Fibroblast of peridontal ligament (primary cell): ENCODE results near the gene TMEM150C.

Experiments used
- DNase-seq: peaks from one replicate; pipeline ENCODE4 v3.0.0-alpha.2; 2010; ENCODE audit errors: extremely low read depth

Gene TMEM150C

DNA sequence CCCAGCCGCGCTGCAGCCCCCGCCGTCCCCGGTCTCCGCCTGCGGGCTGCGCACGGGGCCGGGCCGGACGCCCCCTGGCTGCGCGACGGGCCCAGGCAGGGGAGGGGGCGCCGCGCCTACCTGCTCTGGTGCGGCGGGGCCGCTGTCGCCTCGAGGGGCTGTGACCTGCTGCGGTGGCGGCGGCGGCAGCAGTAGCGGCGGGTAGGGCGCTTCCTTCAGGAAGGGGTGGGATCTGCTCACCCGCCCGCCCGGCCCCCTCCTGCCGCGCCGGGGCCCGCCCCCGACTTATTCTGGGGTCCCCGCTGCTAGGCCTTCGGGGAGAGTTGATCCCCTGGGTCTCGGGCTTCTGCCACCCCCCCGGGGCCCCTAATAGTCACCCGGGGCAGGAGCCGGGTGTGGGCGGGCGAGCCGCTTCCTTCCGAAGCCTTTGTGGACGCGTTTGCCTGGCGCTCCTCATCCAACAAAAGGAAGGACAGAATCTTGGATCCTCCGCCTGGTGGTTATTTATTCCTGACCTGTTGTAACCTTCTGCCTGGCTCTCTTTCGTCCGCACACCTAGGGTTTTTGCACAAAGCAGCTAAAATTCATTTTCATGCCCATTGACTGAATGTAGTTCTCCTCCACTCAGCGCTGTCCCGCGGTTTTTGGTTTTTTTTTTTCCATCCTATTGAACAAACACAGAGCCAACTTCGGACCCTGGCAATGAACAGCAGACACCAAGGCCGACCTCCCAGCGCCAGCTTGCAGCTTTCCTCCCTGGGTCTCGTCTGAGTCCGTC lies at the start of gene TMEM150C:
Gene TMEM150C, minus strand, starts transcription at position 203 of the 778 bp plus-strand sequence. CDS start 57,331 bp downstream, outside the sequence.
- peak; percentile 5 for DNase-seq

DNA sequence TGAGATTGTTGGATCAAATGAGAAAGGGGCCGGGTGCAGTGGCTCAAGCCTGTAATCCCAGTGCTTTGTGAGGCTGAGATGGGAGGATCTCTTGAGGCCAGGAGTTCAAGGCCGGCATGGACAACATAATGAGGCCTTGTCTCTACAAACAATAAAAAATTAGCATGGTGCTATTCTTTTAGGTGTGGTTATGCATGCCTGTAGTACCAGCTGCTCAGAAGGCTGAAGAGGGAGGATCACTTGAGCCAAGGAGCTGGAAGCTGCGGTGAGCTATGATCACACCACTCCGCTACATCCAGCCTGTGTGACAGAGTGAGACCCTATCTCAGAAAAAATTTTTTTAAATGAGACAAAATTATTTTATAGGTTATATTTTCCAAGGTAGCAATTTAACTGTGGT lies 49.7 kb upstream of the TMEM150C start:
- no peak for DNase-seq

DNA sequence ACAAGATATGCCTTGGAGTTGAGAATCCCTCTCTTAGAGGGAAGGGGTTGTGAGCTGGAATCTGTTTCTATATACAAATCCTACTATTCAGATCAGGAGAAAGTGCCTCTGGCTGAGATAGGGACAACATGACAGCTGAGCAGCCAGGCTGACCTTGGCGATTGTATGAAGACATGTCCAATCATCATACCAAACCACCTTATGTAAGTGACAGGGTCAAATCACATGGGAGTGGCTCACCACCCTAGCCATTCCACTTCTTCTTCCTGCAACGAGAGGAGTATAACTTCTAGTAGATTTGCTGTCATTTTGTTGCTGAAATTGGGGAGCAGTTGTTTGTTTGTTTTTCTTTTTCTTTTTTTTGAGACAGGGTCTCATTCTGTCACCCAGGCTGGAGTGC lies 48.3 kb upstream of the TMEM150C start:
- DNase-seq, result no peak

- no peak for DNase-seq
Measured at GRCh38 chr4:82606622-82607021, 44.8 kb upstream of the TMEM150C start.

DNA sequence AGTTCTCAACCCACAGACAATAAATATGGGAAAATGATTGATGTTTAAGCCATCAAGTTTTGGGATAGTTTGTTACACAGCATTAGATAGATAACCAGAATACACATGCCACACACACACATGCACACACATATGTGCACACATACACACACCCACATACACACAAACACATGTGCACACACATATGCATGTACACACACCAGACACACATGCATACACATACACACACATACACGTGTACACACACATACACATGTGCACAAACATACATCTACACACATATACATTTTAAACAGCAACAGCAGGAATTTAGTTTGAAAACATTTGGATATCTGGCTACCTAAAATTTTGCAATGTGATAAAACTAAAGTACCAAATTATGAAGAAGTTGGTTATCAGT lies 42.7 kb upstream of the TMEM150C start:
- no peak for DNase-seq

DNA sequence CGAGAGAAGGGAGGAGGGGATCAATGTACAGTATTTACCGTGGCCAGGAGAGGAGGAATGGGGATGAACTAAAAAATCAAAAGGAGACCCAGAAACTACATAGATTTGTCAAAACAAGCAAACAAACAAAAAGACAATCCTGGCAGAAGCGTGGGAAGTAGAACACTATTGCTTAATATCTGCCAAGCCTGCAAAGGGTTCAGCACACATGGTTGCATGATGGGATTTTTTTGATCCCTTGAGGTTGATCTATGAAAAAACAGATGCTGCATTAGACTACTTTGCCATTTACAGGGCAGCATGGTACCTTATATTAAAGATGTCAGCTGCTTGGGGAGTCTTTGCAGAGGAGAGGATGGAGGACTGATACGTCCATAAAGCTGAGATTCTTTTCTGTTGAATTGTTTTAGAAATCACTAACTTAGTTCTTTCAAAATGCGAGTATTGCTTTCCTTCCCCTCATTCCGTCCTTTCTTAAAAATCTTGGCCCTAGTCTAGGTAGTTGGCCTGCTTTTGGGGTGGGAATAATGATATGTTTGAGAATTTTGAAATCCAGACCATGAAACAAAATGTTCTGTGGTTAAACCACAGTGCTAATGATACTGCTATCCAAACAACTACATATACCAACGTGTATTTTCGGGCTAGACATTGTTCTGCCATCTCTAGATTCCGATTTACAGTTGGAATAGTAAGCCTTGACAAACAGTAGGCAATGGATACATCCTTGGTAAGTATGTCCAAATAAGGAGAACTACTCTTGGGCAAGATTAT lies 39.6 kb upstream of the TMEM150C start:
- no peak for DNase-seq

DNA sequence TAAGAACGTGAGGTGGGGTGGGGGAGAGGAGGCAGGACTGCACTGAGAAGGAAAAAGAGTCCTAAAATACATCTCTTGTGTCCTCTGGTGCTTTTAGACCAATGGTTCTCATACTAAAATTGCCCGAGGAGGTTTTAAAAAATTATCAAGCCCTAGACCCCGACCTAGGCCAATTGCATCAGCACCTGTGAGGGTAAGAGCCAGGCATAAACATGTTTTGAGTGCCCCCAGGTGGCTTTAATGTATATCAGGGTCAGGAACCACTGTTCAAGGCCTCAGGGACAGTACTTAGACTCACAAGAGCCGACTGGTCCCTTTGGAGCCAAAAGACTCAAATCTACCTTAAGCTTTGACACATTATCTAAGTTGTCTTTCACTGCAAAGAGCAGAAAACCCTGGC lies 37.5 kb upstream of the TMEM150C start:
- no peak for DNase-seq

DNA sequence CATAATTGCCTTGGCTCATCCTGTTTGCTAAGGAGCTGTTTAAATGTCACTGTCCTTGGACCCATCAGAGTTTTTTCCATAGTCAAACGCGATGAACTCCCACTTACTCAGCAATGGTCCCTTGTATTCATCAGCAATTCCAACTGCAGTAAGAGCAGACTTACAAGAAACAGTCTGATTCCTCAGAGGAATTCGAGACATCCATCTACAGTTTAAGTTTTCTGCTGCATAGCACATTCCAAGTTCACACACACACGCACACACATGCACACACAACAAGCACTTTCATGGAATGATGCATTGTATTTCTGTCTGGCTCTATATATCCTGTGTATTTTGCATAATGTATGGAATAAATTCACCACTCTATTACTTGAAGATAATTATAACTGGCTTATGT lies 32.7 kb upstream of the TMEM150C start:
- DNase-seq, result no peak

DNA sequence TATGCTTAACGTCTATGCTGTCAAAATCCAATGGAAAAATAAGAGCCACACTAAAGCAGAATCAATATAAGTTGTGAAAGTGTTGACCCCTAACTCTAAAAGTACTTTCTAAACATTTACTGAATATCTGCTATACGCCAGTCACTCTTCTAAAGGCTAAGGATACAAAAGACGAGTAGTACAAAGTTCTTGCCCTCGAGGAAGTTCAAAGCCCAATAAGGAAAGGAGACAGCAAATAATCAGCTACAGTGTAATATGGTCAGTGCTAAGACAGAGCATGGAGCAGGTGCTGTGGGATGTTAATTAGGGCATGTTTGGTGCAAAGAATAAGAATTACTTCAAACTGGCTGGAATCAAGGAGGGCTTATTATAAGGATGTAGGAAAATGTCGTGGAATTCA lies 31.6 kb upstream of the TMEM150C start:
- no peak for DNase-seq

DNA sequence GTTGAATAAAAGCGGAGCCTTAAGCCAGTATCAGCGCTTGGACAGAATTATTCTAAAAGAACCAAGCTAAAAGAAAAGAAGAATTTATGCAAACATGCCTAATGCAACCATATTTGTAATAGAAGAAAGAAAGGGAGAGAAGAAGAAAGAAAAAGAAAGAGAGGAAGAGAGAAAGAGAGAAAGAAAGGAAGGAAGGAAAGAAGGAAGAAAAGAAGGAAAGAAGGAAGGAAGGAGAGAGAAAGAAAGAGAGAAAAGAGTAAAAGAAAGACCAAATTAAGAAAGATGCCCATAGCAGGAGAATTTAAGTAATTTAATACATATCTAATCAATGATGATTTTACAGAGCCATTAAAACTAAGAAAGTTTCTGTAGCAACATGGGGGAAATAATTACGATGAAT lies 30.9 kb upstream of the TMEM150C start:
- DNase-seq, result no peak

DNA sequence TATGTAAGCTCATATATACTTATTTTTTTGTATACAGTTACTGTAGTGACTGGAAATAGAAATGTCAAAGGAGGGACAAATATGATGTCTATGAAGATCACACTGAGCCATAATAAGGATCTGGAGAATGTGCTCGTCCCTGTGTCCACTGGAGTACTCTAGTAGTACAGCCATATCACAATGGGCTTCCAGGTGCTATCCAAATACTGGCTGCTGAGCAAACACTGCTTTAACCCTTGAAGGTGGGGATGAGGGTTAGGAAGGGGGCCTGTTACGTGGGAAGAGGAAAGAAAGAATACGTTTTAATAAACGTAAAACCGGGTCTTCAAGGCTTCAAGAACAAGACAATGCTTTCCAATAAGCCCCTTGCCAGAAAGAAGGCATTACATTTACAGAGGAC lies 29.8 kb upstream of the TMEM150C start:
- no peak for DNase-seq

DNA sequence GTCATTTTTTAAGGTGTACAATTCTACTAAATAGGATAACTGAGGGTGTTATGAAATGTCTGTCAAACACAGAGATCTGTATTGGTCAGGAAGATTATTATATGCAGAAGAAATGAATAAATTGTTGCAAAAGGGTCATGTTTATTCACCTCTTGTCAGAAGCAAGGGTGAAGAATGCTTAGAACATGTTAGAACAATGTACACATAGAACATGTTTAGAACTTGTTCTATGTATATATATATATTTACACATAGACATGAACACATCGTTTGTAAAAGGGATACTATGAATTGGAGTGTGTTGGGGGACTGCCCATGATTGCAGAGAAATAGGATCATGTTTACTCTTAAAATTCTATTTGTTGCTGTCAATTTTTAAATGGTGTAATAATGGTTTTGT lies 28.0 kb upstream of the TMEM150C start:
- no peak for DNase-seq

DNA sequence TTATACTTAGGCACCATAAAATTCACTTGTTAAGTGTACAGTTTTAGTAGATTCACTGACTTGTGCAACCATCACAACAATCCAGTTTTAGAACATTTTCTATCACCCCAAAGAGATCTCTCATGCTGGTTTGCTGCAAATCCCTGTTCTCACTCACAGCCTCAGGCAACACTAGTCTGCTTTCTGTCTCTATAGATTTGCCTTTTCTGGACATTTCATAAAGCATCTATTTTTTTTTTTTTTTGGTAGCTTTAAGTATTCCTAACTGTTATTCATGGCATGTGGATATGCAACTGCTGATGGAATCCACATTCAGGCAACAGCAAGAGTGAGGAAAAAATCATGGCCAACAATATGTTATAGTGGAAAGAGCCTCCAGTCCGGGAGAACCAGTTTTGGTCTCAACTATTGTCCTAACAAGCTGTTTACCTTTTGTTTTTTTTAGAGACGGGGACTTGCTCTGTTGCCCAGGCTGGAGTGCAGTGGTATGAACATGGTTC lies 27.0 kb upstream of the TMEM150C start:
- no peak for DNase-seq

- no peak for DNase-seq
Measured at GRCh38 chr4:82587826-82588540, 26.2 kb upstream of the TMEM150C start.

GRCh38 chr4:82585690-82586435 lies 24.1 kb upstream of the TMEM150C start:
- DNase-seq, result no peak

DNA sequence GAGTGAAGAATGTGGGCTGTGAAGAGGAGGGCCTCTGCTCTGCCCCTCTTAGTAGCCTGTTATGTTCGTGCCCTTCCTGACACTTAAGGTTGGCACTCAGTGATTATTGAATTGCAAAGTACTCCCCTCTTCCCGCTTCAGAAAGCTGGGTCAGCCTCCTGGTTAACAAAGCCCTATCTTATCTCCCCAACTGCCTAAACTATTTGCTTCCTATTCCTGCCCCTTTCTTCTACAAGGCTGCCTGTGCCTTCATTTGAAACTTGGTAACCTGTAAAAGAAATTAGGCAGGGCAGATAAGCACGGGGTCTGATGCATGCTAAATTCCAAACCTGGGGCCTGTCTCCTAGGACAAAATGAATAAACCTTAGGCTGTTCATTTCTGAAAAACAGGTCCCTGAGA lies 23.1 kb upstream of the TMEM150C start:
- DNase-seq, result no peak

- no peak for DNase-seq
Measured at GRCh38 chr4:82583897-82584587, 22.3 kb upstream of the TMEM150C start.

DNA sequence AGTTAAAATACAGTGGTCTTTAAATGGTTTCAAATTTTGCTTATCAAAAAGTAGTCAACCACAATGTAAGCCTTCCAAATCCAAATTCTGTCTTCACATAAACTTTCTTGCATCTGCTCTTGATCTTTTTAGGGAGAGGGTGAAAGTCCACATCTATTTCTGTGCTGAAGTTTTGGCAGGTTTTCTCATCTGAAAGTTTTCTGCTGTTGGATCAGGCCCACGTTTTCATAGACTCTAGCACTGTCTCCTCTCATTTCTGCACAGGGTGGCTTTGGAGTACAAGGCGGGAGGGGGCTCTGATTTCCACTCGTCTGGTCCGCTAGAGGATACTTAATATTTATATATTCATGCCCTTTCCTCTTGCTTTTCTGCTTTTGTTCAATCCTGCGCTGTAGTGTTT lies 18.1 kb upstream of the TMEM150C start:
- no peak for DNase-seq

- no peak for DNase-seq
Measured at GRCh38 chr4:82578935-82579334, 17.1 kb upstream of the TMEM150C start.

- no peak for DNase-seq
Measured at GRCh38 chr4:82577451-82577850, 15.7 kb upstream of the TMEM150C start.

DNA sequence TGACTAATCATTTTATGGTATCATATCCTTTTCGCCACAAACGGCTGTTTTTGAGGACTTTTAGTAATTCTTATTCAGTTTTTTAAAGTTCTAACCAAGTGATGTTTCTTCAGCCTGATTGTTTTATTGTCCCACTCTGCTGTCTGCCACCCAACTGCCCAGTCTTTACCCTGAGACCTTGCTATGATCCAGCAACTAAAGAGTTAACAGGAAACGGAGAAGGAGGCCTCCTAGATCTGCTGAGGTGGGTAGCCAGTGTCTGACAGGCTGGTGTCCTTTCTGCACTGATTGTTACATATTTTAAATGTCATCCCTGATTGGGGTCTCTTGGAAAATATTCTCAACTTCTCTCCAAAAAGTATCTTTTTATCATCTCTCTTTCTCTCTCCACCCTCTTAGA lies 7.9 kb upstream of the TMEM150C start:
- DNase-seq, result no peak
